Stimulated activated CD8-positive, alpha-beta memory T cell treated with anti-CD3 and anti-CD28 coated beads, Interleukin-4, amount 100 ng/mL, for 24 hours (primary cell): ENCODE results near the gene CD79A.

ENCODE experiments used
- DNase-seq: peaks from one replicate; pipeline ENCODE4 v3.0.0-alpha.2; 2020; ENCODE audit warnings: low read depth

CD79A gene

GRCh38 chr19:41919948-41920712 lies 43.1 kb downstream of the CD79A start:
- no peak for DNase-seq

GRCh38 chr19:41920882-41921576 lies 44.0 kb downstream of the CD79A start:
- no peak for DNase-seq

- no peak for DNase-seq
These were observed 44.8 kb downstream of the CD79A start for GRCh38 chr19:41921577-41922576.

GRCh38 chr19:41922585-41922984 lies 45.5 kb downstream of the CD79A start:
- DNase-seq: no peak

- no peak for DNase-seq
These were observed 46.1 kb downstream of the CD79A start for GRCh38 chr19:41923045-41923788.

GRCh38 chr19:41924151-41925145 lies 47.4 kb downstream of the CD79A start:
- DNase-seq: no peak

- no peak for DNase-seq
These were observed 48.3 kb downstream of the CD79A start for GRCh38 chr19:41925208-41926003.

- DNase-seq: no peak
These were observed 49.1 kb downstream of the CD79A start for GRCh38 chr19:41926028-41926762.

GRCh38 chr19:41926763-41927496 lies 49.9 kb downstream of the CD79A start:
- no peak for DNase-seq

- no peak for DNase-seq
These were observed 50.6 kb downstream of the CD79A start for GRCh38 chr19:41927497-41928192.

- DNase-seq: no peak
These were observed 51.2 kb downstream of the CD79A start, which contains the start of gene ERFL for GRCh38 chr19:41928221-41928683. Gene ERFL, minus strand, starts transcription at chr19:41928449. Its CDS starts 15,530 bp downstream, at chr19:41912919.

GRCh38 chr19:41928754-41929535 lies 51.9 kb downstream of the CD79A start:
- DNase-seq: no peak

- no peak for DNase-seq
These were observed 52.5 kb downstream of the CD79A start for GRCh38 chr19:41929536-41930071.

GRCh38 chr19:41930322-41930722 lies 53.2 kb downstream of the CD79A start:
- no peak for DNase-seq
